ENCODE results near the gene QRFP.

QRFP gene

DNA sequence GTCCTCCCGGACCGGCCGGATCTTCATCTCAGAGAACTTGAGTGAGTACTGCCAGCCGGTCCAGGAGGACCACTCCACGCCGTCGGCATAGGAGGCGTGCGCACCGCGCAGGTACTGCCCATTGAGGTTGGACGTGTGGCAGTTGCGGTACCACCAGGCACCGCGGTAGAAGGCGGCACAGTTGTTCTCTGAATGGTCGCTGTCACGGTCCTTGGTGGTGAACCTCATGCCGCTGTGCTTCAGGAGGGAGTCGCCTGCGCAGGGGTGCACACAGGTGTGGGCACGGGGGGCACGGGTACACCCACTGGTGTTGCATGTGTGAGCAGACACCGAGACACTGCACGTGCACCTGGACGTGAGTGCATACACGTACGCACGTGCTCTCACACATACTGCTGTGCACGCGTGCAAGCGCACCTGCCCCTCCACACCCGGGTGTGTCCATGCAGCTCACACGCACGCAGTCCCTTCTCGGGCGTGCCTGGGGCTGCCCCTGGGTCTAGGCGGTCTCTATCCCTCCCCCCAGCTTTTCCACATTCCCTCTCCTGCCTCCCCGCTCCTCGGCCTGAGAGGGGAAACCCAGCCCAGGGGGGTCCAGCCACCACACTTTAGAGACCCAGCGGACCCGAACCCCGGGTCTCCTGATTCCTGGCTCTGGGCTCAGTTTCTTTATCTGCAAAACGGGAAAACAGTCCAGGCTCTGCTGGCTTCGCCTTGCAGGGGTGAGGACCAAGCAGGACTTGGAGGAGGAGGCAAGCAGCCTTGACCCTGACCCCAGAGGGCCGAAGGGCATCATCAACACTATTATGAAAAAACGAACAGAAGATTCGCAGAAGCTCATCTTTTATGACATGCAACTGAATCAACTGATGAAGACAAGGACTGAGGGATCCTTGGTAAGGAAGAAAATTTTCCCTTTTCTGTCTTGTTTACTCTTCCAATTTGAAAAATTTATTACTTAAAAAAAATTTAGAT lies 7.7 kb upstream of the QRFP start:
- DNase-seq = no peak

GRCh38 chr9:130903194-130904069 lies 6.8 kb upstream of the QRFP start:
- no peak for DNase-seq

- DNase-seq = no peak
These were observed 5.9 kb upstream of the QRFP start for GRCh38 chr9:130902204-130903185.

- no peak for DNase-seq
These were observed 5.0 kb upstream of the QRFP start for GRCh38 chr9:130901498-130902203.

- DNase-seq = no peak
These were observed 4.3 kb upstream of the QRFP start for GRCh38 chr9:130900701-130901497.

- no peak for DNase-seq
These were observed 2.6 kb upstream of the QRFP start for GRCh38 chr9:130899051-130899748.

DNA sequence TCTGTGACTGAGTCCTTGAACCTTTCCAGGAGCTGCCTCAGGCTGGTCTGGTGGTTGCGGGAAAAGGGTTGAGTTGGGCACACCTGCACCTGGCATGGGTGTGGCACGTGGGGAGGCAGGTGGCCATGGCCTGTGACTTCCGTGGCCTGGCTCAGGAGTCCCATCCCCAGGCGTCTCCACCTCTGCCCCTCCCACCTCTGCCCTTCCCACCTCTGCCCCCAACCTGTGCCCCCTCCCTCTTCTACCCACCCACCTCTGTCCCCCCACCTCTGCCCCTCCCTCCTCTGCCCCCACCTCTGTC lies 1.9 kb upstream of the QRFP start:
- no peak for DNase-seq

GRCh38 chr9:130897848-130898551 lies 1.4 kb upstream of the QRFP start:
- no peak for DNase-seq

GRCh38 chr9:130897105-130897751 lies 616 bp upstream of the QRFP start:
- DNase-seq = no peak

- DNase-seq = no peak
These were observed 955 bp downstream of the QRFP start for GRCh38 chr9:130895481-130896232.

GRCh38 chr9:130895038-130895437 lies 1.6 kb downstream of the QRFP start:
- DNase-seq = no peak

- DNase-seq = no peak
These were observed 2.1 kb downstream of the QRFP start for GRCh38 chr9:130894546-130894945.

- no peak for DNase-seq
These were observed 3.1 kb downstream of the QRFP start for GRCh38 chr9:130893341-130894101.

GRCh38 chr9:130892477-130893304 lies 3.9 kb downstream of the QRFP start:
- no peak for DNase-seq

DNA sequence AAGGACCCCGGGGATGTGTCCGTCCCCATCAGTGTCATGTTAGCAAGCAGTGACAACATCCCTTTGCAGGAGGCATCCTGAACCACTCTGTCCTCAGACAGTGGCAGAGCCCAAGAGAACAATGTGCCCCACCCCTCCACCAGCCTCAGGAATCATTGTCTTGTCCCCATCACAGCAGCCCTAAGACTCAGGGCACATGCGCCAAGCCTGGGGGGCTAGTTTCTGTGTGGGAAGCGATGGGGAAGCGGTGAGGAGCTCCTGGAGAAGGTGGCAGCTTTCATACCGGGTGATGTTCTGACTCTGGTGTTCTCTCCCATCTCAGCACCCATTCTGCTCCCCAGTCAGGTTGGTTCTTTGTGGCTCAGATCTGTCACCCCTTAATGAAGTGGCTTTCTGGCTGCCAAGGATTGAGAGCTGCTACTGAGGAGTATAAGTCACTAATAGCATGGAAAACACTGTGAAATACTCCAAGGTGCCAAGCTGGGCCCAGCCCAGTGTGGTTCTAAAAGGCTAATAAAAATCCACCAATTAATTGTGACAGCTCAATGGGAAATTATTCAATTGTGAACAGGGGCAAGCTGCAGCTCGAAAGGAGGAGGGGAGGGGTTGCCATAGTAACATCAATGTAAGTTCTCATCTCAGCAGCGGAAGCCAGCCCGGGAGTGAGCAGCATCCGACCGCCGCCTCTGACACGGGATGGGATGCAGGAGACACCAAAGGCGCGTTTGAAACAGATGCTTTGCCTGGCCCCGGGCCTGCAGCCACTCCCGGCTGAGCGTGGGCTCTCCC lies 4.7 kb downstream of the QRFP start:
- DNase-seq = no peak

All from NCI-H1417 treated with DMSO at 0.1 percent for 48 hours (cell line).